ENCODE measurements around the gene CCDC187.
"Not testable (repeated sequence)": the region's sequence is repeated elsewhere in the genome, so short reads cannot be mapped to it uniquely, and the experiment has no call there.

The CCDC187 gene

GRCh38 chr9:136303825-136304416, at the start of gene CCDC187:
Gene CCDC187, minus strand, starts transcription at chr9:136304094. Its CDS starts 264 bp downstream, at chr9:136303830.
- DNase-seq, result no peak

- no peak for DNase-seq
Observed at GRCh38 chr9:136353088-136353487, 49.2 kb upstream of the CCDC187 start.

GRCh38 chr9:136352682-136353081, 48.8 kb upstream of the CCDC187 start:
- no peak for DNase-seq

GRCh38 chr9:136351868-136352267, 48.0 kb upstream of the CCDC187 start:
- DNase-seq, result not testable (repeated sequence)

- DNase-seq, result no peak
Observed at GRCh38 chr9:136351252-136351800, 47.4 kb upstream of the CCDC187 start.

- no peak for DNase-seq
Observed at GRCh38 chr9:136349546-136349945, 45.7 kb upstream of the CCDC187 start.

- DNase-seq, result no peak
Observed at GRCh38 chr9:136348691-136349090, 44.8 kb upstream of the CCDC187 start.

- DNase-seq, result no peak
Observed at GRCh38 chr9:136347472-136348256, 43.8 kb upstream of the CCDC187 start.

GRCh38 chr9:136346927-136347465, 43.1 kb upstream of the CCDC187 start:
- DNase-seq, result no peak

- DNase-seq, result no peak
Observed at GRCh38 chr9:136346157-136346481, 42.2 kb upstream of the CCDC187 start.

GRCh38 chr9:136345281-136346156, 41.6 kb upstream of the CCDC187 start:
- no peak for DNase-seq

GRCh38 chr9:136344544-136345280, 40.8 kb upstream of the CCDC187 start:
- no peak for DNase-seq

- DNase-seq, result no peak
Observed at GRCh38 chr9:136343884-136344269, 40.0 kb upstream of the CCDC187 start.

- DNase-seq, result no peak
Observed at GRCh38 chr9:136343121-136343883, 39.4 kb upstream of the CCDC187 start.

- peak; percentile 52 for DNase-seq
Observed at GRCh38 chr9:136342181-136343120, 38.6 kb upstream of the CCDC187 start.

- DNase-seq, result no peak
Observed at GRCh38 chr9:136341769-136342168, 37.9 kb upstream of the CCDC187 start.

GRCh38 chr9:136341042-136341655, 37.3 kb upstream of the CCDC187 start:
- no peak for DNase-seq

- no peak for DNase-seq
Observed at GRCh38 chr9:136340356-136341041, 36.6 kb upstream of the CCDC187 start.

- no peak for DNase-seq
Observed at GRCh38 chr9:136339958-136340310, 36.0 kb upstream of the CCDC187 start.

Data from NCI-H1048 (cell line).